DOHH2 (cell line): ENCODE measurements around the gene KATNAL2.

Experiments used
- CTCF ChIP-seq: fragments of 200-600 bp; sonication (generic); IDR thresholded peaks from one replicate; pipeline ENCODE4 v1.5.1; 2014; ENCODE audit warnings: antibody characterized with exemption, mild to moderate bottlenecking, low read depth, low read length; ENCODE audit not compliant: poor library complexity, severe bottlenecking
- EZH2phosphoT487 ChIP-seq: fragments of 200-600 bp; sonication (generic); IDR thresholded peaks from 2 replicates; pipeline ENCODE4 v1.6.1; 2017; ENCODE audit warnings: borderline replicate concordance, mild to moderate bottlenecking, antibody characterized with exemption, low read length, moderate library complexity, mixed read lengths

GRCh38 chr18:46903406-46903805, 14.0 kb upstream of the KATNAL2 start:
- TF ChIP-seq CTCF (no peak), EZH2phosphoT487 (no peak)
